Fibroblast of upper back skin (primary cell): Measurements from ENCODE around the gene UCN2.
"Not testable (repeated sequence)": the region's sequence is repeated elsewhere in the genome, so short reads cannot be mapped to it uniquely, and the experiment has no call there.

ENCODE experiments used
- DNase-seq: peaks from one replicate; pipeline ENCODE4 v3.0.0-alpha.2; 2013

UCN2 gene

GRCh38 chr3:48560648-48561018 is 2.9 kb downstream of the UCN2 start:
- DNase-seq: peak; percentile 8

- DNase-seq: no peak
Observed at GRCh38 chr3:48558493-48559134, 5.0 kb downstream of the UCN2 start.

GRCh38 chr3:48556796-48557626 is 6.6 kb downstream of the UCN2 start, which contains the start of gene PFKFB4:
TSS of gene PFKFB4 (minus strand) at chr3:48556803. CDS start at chr3:48556777, 26 bp downstream.
- DNase-seq: peak; percentile 99

- DNase-seq: no peak
Observed at GRCh38 chr3:48555949-48556795, 7.4 kb downstream of the UCN2 start.

- no peak for DNase-seq
Observed at GRCh38 chr3:48555231-48555948, 8.2 kb downstream of the UCN2 start.

- no peak for DNase-seq
Observed at GRCh38 chr3:48553886-48554845, 9.4 kb downstream of the UCN2 start.

GRCh38 chr3:48553361-48553760 is 10.2 kb downstream of the UCN2 start:
- DNase-seq: no peak

- DNase-seq: no peak
Observed at GRCh38 chr3:48552111-48552951, 11.2 kb downstream of the UCN2 start.

- not testable (repeated sequence) for DNase-seq
Observed at GRCh38 chr3:48551651-48552050, 11.9 kb downstream of the UCN2 start.

GRCh38 chr3:48548729-48549705 is 14.6 kb downstream of the UCN2 start:
- DNase-seq: peak; percentile 75

- no peak for DNase-seq
Observed at GRCh38 chr3:48548126-48548525, 15.5 kb downstream of the UCN2 start.

GRCh38 chr3:48546203-48546829 is 17.3 kb downstream of the UCN2 start:
- no peak for DNase-seq

GRCh38 chr3:48544141-48544540 is 19.4 kb downstream of the UCN2 start:
- DNase-seq: no peak

- no peak for DNase-seq
Observed at GRCh38 chr3:48543271-48543866, 20.2 kb downstream of the UCN2 start.

- DNase-seq: no peak
Observed at GRCh38 chr3:48538451-48538850, 25.1 kb downstream of the UCN2 start.

- no peak for DNase-seq
Observed at GRCh38 chr3:48536785-48537184, 26.8 kb downstream of the UCN2 start.

GRCh38 chr3:48536116-48536515 is 27.5 kb downstream of the UCN2 start:
- DNase-seq: no peak

- no peak for DNase-seq
Observed at GRCh38 chr3:48535578-48535977, 28.0 kb downstream of the UCN2 start.
